ENCODE data around the gene DHRSX.

DNA sequence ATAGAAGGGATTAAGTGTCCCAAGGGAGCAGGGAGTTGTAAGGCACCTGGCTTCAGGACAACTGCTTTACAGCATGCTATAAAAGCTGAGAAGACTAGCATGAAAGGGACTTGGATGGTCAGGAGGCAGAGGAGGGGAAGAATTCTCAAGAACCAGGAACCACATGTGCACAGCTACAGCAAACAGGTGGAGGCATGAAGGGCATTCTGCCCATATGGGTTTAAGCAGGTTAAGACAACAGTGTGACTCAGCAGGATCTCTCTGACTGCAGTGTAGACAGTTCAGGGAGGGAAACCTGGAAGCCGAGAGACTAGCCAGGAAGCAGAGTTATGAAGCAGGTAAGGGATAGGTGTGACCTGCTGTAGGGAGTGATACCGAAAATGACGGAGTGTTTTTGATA, 117.0 kb downstream of the DHRSX start:
- TF ChIP-seq TCF4 (CRISPR knock-in tag; IDR thresholded peaks at IDR 0.05; ENCODE audit: borderline replicate concordance), result no peak
- no peak for TF ChIP-seq OSR1 (CRISPR knock-in tag; IDR thresholded peaks at IDR 0.05)
- no peak for TF ChIP-seq CSDC2 (CRISPR knock-in tag; IDR thresholded peaks at IDR 0.05)
- no peak for TF ChIP-seq TOX (CRISPR knock-in tag; IDR thresholded peaks at IDR 0.05; ENCODE audit: borderline replicate concordance)
- no peak for TF ChIP-seq ZNF565 (CRISPR knock-in tag; conservative IDR thresholded peaks at IDR 0.05; ENCODE audit: low read depth)
- TF ChIP-seq BACH2 (CRISPR knock-in tag; IDR thresholded peaks at IDR 0.05; ENCODE audit: borderline replicate concordance), result no peak

Measured in SK-N-SH treated with all-trans-retinoic acid at 6 μM for 48 hours (cell line).